Psoas muscle (tissue), 8 donors: ENCODE results near the gene SLC25A22. TPM values are rescaled to one million over a fixed set of nuclear protein-coding genes. Genes with fewer than 3 reads are reported as not detected.
A peak's percentile ranks its signal among the peaks of the same experiment; 100 is the strongest.

Experiments used
- ATAC-seq, 4 donors: fragments of 200-7000 bp; cut with Tn5 transposase; one replicate each; pipeline ENCODE4 v1.9.1; 2020; ENCODE audit warnings: moderate library complexity in 3 of 4, mild to moderate bottlenecking in 2 of 4
- DNase-seq, 2 donors: peaks; one replicate each; pipeline ENCODE4 v3.0.0-alpha.2; 2020
- H3K27ac ChIP-seq: fragments of 200-600 bp; one replicate; pipeline ENCODE4 v1.8.0; 2022
- H3K27me3 ChIP-seq, 3 donors: fragments of 200-600 bp in 1 of 3; one replicate each; pipeline versions ENCODE4 v1.6.1 to v1.8.0; 2013 to 2022; ENCODE audit warnings: low read length in 2 of 3, mild to moderate bottlenecking in 2 of 3, moderate library complexity in 1 of 3; ENCODE audit not compliant: insufficient read depth in 3 of 3
- H3K36me3 ChIP-seq, 2 donors: fragments of 200-600 bp in 1 of 2; one replicate each; pipeline versions ENCODE4 v1.6.1 to v1.8.0; 2013 to 2022; ENCODE audit warnings: low read depth in 1 of 2, mild to moderate bottlenecking in 1 of 2, moderate library complexity in 1 of 2; ENCODE audit not compliant: insufficient read depth in 1 of 2
- H3K4me1 ChIP-seq: fragments of 200-600 bp; one replicate; pipeline ENCODE4 v1.8.0; 2022
- H3K4me3 ChIP-seq: fragments of 200-600 bp; one replicate; pipeline ENCODE4 v1.8.0; 2022; ENCODE audit warnings: mild to moderate bottlenecking
- H3K9me3 ChIP-seq: fragments of 200-600 bp; one replicate; pipeline ENCODE4 v1.8.0; 2022
- CTCF ChIP-seq: fragments of 200-600 bp; IDR thresholded peaks from one replicate; pipeline ENCODE4 v1.8.0; 2022; ENCODE audit warnings: antibody characterized with exemption
- WGBS, 3 donors: extraction: QIAGEN DNeasy Blood & Tissue Kit; methylation state at CpG; one replicate each; pipeline versions ENCODE4 v1.1.6 to v1.1.7; 2013; 5-methylcytosine and 5-hydroxymethylcytosine counted together
- intact Hi-C, 2 donors: fragments of 100-400 bp; cut with DNase I; formaldehyde crosslinking; loops; one replicate each; pipeline versions ENCODE4 v1.11.0 to v1.14.2; 2022
- polyA plus RNA-seq, 3 donors: library from polyadenylated mRNA; stranded (reverse); fragments of 200-250 nt; gene quantifications; one replicate each; pipeline ENCODE4 v1.2.3, GENCODE V29; 2013
- total RNA-seq, 4 donors: library from RNA; stranded (reverse); fragmentation: NEBNext Ultra II Directional in 2 of 4; extraction: Animal tissue kit (Norgen Biotek cat#: 25700) in 2 of 4; gene quantifications; one replicate each; pipeline versions ENCODE4 v1.2.1 to v1.2.4, GENCODE V29; 2021 to 2023
- donor health status: healthy with polysubstance abuse.
- donor health status: DM: no; HTN: no; CAD: no; lungs with moderate emphysema.
- donor health status: Bipolar disorder and iron deficiency.
- donor health status: healthy.
- donor health status: DM: yes; HTN: yes; CAD: no.
- donor health status: DM: no; HTN: no; CAD: no.
- donor health status: DM: no; HTN: no; CAD: no.
- donor health status: DM: yes; HTN: yes; CAD: no.

The SLC25A22 gene
- total and polyA plus RNA-seq, 7 donors, result 0.49 to 4.3 (median 1.6) TPM

- H3K4me1 ChIP-seq, result peaks cover 42% of the 10 kb centered on the region
Measured at GRCh38 chr11:826836-827145, 28.7 kb upstream of the SLC25A22 start.

GRCh38 chr11:826227-826621 is 28.1 kb upstream of the SLC25A22 start:
- Histone ChIP-seq H3K27ac (no peak overlapping the region), H3K27me3 (peaks cover 0 to 37% (median 10%) of the 10 kb centered on the region in 3 donors), H3K9me3 (no peaks in the 10 kb centered on the region), H3K4me1 (peaks cover 46% of the 10 kb centered on the region), H3K4me3 (no peak overlapping the region), H3K36me3 (peaks cover 0 to 43% of the 10 kb centered on the region in 2 donors)
- intact Hi-C loops, result no loop called here
- DNase-seq (no peak), ATAC-seq (no peak)
- TF ChIP-seq CTCF, result no peak
- 85 to 88% (median 86%) methylated on average over 9 of the region's 9 CpGs for WGBS, 3 donors

More at GRCh38 chr11:826836-827145, 28.7 kb upstream of the SLC25A22 start:
- no peak for TF ChIP-seq CTCF
- no peak overlapping the region for H3K27ac ChIP-seq
- H3K27me3 ChIP-seq, result peaks cover 0 to 37% (median 13%) of the 10 kb centered on the region in 3 donors
- H3K36me3 ChIP-seq, result peaks cover 0 to 39% of the 10 kb centered on the region in 2 donors
- ATAC-seq (no peak), DNase-seq (no peak)
- H3K9me3 ChIP-seq, result no peaks in the 10 kb centered on the region
- 12 to 16% (median 15%) methylated on average over 22 of the region's 22 CpGs for WGBS, 3 donors
- H3K4me3 ChIP-seq, result peak overlapping the region; percentile 59
- intact Hi-C loops, result no loop called here

- peaks cover 0 to 35% (median 10%) of the 10 kb centered on the region in 3 donors for H3K27me3 ChIP-seq
- H3K9me3 ChIP-seq, result no peaks in the 10 kb centered on the region
- intact Hi-C loops, result no loop called here
- ATAC-seq (no peak), DNase-seq (no peak)
- H3K36me3 ChIP-seq, result peaks cover 0 to 43% of the 10 kb centered on the region in 2 donors
- H3K4me1 ChIP-seq, result peaks cover 53% of the 10 kb centered on the region
- 77 to 86% (median 81%) methylated on average over 12 of the region's 12 CpGs for WGBS, 3 donors
- no peak overlapping the region for H3K4me3 ChIP-seq
- no peak for TF ChIP-seq CTCF
- no peak overlapping the region for H3K27ac ChIP-seq
Measured at GRCh38 chr11:825366-826226, 27.5 kb upstream of the SLC25A22 start.

GRCh38 chr11:824942-825341 is 26.9 kb upstream of the SLC25A22 start:
- peak overlapping the region; percentile 2 for H3K27ac ChIP-seq
- no peaks in the 10 kb centered on the region for H3K9me3 ChIP-seq
- intact Hi-C loops, result no loop called here
- ATAC-seq (no peak), DNase-seq (no peak)
- peaks cover 0 to 30% (median 9%) of the 10 kb centered on the region in 3 donors for H3K27me3 ChIP-seq
- H3K36me3 ChIP-seq, result peaks cover 0 to 43% of the 10 kb centered on the region in 2 donors
- WGBS, 3 donors, result 65 to 77% (median 67%) methylated on average over 11 of the region's 11 CpGs
- no peak overlapping the region for H3K4me3 ChIP-seq
- TF ChIP-seq CTCF, result no peak
- H3K4me1 ChIP-seq, result peaks cover 53% of the 10 kb centered on the region
